ENCODE data around the gene HOXB5.
A peak's percentile ranks its signal among the peaks of the same experiment; 100 is the strongest.

The HOXB5 gene

GRCh38 chr17:48628649-48629410 lies 35.3 kb upstream of the HOXB5 start:
- no peak for ATAC-seq

GRCh38 chr17:48627623-48628521 lies 34.3 kb upstream of the HOXB5 start:
- ATAC-seq, result no peak

- ATAC-seq, result no peak
These were observed 33.6 kb upstream of the HOXB5 start for GRCh38 chr17:48627118-48627597.

GRCh38 chr17:48626245-48627117 lies 32.9 kb upstream of the HOXB5 start, which contains the start of gene HOXB9:
HOXB9 (minus strand) TSS chr17:48626358; CDS start chr17:48626269, 89 bp downstream.
- ATAC-seq, result peak; percentile 58 to 61

GRCh38 chr17:48625495-48626244 lies 32.1 kb upstream of the HOXB5 start:
- peak; percentile 76 to 78 for ATAC-seq

GRCh38 chr17:48624544-48625494 lies 31.2 kb upstream of the HOXB5 start:
- ATAC-seq, result no peak

GRCh38 chr17:48624118-48624517 lies 30.5 kb upstream of the HOXB5 start:
- ATAC-seq, result no peak

GRCh38 chr17:48623583-48623982 lies 30.0 kb upstream of the HOXB5 start:
- ATAC-seq, result no peak

- ATAC-seq, result no peak
These were observed 29.3 kb upstream of the HOXB5 start for GRCh38 chr17:48622857-48623256.

GRCh38 chr17:48621410-48622392 lies 28.1 kb upstream of the HOXB5 start:
- no peak for ATAC-seq

GRCh38 chr17:48620461-48621139 lies 27.0 kb upstream of the HOXB5 start:
- ATAC-seq, result no peak

- ATAC-seq, result no peak
These were observed 26.4 kb upstream of the HOXB5 start for GRCh38 chr17:48619826-48620449.

GRCh38 chr17:48618256-48618896 lies 24.8 kb upstream of the HOXB5 start:
- ATAC-seq, result peak; percentile 67 to 76

GRCh38 chr17:48617471-48618255 lies 24.1 kb upstream of the HOXB5 start:
- ATAC-seq, result no peak

GRCh38 chr17:48616717-48617470 lies 23.3 kb upstream of the HOXB5 start:
- no peak for ATAC-seq

Data from activated CD4-positive, CD25-positive, alpha-beta regulatory T cell treated with anti-CD3 and anti-CD28 coated beads, Interleukin-2, amount 50 U/mL, for 24 hours (primary cell).